NCI-H2227 (cell line): ENCODE results near the gene MCTP1.
A peak's percentile ranks its signal among the peaks of the same experiment; 100 is the strongest.
"Not testable (repeated sequence)": the region's sequence is repeated elsewhere in the genome, so short reads cannot be mapped to it uniquely, and the experiment has no call there.

ENCODE experiments used
- DNase-seq: peaks from one replicate; lab custom pipeline; 2025; ENCODE audit not compliant: unreplicated experiment; lab: John Stamatoyannopoulos, UW

The MCTP1 gene

GRCh38 chr5:95035891-95036685 lies 248.8 kb downstream of the MCTP1 start:
- DNase-seq = no peak

- DNase-seq = no peak
Measured at GRCh38 chr5:95032801-95033200, 252.1 kb downstream of the MCTP1 start.

- DNase-seq = no peak
Measured at GRCh38 chr5:95029569-95030366, 255.1 kb downstream of the MCTP1 start.

- DNase-seq = no peak
Measured at GRCh38 chr5:95027775-95028174, 257.1 kb downstream of the MCTP1 start.

GRCh38 chr5:95027151-95027721 lies 257.7 kb downstream of the MCTP1 start:
- peak; percentile 67 for DNase-seq

- DNase-seq = no peak
Measured at GRCh38 chr5:95026718-95027117, 258.2 kb downstream of the MCTP1 start.

GRCh38 chr5:95022967-95023695 lies 261.8 kb downstream of the MCTP1 start:
- DNase-seq = no peak

- no peak for DNase-seq
Measured at GRCh38 chr5:95020345-95020744, 264.5 kb downstream of the MCTP1 start.

- no peak for DNase-seq
Measured at GRCh38 chr5:95018946-95019345, 265.9 kb downstream of the MCTP1 start.

- DNase-seq = no peak
Measured at GRCh38 chr5:95018511-95018910, 266.4 kb downstream of the MCTP1 start.

GRCh38 chr5:95009812-95010211 lies 275.1 kb downstream of the MCTP1 start:
- no peak for DNase-seq

- DNase-seq = no peak
Measured at GRCh38 chr5:95007921-95008597, 276.8 kb downstream of the MCTP1 start.

- DNase-seq = no peak
Measured at GRCh38 chr5:95005811-95006210, 279.1 kb downstream of the MCTP1 start.

- DNase-seq = no peak
Measured at GRCh38 chr5:94998670-94999069, 286.2 kb downstream of the MCTP1 start.

GRCh38 chr5:94994537-94994936 lies 290.4 kb downstream of the MCTP1 start:
- not testable (repeated sequence) for DNase-seq

GRCh38 chr5:94993491-94993890 lies 291.4 kb downstream of the MCTP1 start:
- no peak for DNase-seq

- DNase-seq = no peak
Measured at GRCh38 chr5:94992325-94992724, 292.6 kb downstream of the MCTP1 start.

GRCh38 chr5:94983861-94984535 lies 300.9 kb downstream of the MCTP1 start:
- DNase-seq = no peak

GRCh38 chr5:94977437-94977836 lies 307.5 kb downstream of the MCTP1 start:
- DNase-seq = no peak

- DNase-seq = no peak
Measured at GRCh38 chr5:94976853-94977252, 308.0 kb downstream of the MCTP1 start.
